HG02852 (cell line): Measurements from ENCODE around the gene TENM3.

Experiments
- ATAC-seq: cut with Tn5 transposase; IDR thresholded peaks from one replicate; pipeline ENCODE4 v1.9.1; 2021; ENCODE audit warnings: mild to moderate bottlenecking, moderate library complexity; ENCODE audit not compliant: unreplicated experiment

TENM3 gene

DNA sequence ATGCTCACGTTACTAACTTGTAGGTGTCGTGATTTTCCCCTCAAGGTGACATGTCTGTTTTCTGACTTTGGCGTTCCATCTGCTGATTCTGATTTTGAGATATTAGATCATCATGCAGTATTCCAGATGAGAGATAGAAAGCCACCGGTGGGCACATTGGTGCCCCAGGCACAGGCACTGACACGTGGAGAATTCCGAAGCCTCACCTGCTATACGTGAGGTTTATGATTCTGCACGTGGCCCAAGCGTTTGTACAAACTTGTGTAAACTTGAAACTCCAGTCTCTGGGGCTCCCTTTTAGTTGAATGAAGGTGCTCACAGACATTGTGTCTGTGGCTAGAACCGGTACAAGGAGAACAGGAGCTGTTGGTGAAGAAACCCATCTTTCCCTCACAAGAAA is 81.1 kb downstream of the TENM3 start:
- no peak for ATAC-seq

DNA sequence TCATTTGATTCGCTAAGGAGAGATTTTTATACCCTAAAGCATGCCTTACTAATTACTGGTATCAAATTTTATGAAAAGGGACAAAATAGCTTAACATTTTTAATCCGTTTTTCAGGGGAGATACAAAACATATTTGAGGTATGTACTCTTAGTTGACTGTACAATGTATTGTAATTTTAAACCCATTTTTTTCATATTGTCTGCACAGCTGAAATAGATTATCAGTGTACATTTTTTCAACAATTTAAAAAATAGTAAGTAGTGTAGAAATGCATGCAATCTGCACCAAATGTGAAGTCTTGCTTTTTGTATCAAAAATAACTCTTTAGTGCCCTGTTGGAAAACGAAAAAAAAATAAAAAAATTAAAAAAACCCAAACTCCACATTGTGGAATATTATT is 82.2 kb downstream of the TENM3 start:
- no peak for ATAC-seq

- ATAC-seq, result no peak
Observed at GRCh38 chr4:182325848-182326255, 82.7 kb downstream of the TENM3 start.

DNA sequence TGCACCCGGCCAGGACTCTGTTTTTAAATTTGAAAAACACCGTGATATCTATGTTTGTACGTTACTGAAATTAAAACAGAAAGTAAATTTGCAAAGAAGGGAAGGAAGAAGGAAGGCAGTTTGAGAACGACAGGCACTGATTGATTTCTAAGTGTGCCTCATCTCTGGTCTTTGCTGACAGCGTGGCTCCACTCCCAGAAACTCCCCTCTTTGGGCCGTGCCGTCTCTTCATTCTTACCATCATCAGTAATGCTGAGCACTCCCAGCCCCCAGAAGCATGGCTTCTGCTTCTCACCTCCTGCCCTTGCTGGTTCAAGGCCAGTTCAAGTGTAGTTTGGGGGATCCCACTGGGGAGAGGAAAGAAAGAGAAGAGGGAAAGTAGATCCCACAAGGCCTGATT is 85.3 kb downstream of the TENM3 start:
- no peak for ATAC-seq

DNA sequence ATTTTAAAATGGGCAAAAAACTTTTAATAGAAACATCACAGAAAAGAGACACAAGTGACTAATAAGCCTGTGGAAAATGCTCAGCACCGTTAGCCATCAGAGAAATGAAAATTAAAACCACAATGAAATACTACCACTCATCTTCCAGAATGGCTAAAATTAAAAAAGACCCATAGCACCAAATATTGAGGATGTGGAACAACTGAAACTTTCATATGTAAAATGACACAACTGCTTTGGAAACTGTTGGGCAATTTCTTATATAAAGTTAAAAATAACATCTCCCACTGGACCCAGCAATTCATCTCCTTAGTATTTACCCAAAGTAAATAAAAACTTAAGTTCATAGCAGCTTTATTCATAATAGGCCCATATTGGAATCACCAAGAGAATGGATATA is 94.2 kb downstream of the TENM3 start:
- ATAC-seq, result no peak

DNA sequence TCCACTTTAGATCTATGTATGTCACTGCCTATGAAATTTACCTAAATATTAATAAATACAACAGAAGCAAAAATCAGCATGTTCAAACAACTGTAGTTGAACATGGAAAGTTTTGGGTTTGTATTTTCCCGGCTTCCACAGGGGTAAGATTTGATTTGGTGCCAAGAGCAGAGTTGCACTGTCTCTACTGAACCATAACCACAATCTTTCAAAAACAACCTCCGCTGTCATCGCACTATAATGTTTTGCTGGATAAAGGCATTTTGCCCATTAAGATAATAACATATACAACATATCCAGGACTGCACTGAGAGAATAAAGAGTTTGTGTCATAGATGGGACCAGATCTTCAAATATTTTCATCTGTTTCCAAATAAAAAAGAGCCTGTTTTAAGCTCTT is 94.9 kb downstream of the TENM3 start:
- no peak for ATAC-seq

DNA sequence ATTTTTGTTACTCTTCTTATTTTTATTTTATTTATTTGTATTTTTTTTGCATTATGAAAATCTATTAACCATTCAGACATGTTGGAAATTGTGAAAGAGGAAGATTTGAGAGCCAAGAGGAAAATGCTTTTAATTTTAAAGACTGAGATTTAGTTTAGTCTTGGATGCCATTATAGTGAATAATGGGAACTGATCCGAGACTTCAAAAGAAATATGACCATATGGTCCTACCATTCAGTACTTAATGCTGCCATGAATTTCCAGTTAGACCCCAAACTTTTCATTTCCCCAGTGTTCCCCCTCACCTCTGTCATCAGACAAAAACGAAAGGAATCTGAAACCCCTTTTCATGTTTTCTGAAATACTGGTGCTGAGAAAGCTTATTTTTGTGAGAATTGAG is 95.5 kb downstream of the TENM3 start:
- no peak for ATAC-seq

GRCh38 chr4:182339221-182339641 is 96.0 kb downstream of the TENM3 start:
- no peak for ATAC-seq

DNA sequence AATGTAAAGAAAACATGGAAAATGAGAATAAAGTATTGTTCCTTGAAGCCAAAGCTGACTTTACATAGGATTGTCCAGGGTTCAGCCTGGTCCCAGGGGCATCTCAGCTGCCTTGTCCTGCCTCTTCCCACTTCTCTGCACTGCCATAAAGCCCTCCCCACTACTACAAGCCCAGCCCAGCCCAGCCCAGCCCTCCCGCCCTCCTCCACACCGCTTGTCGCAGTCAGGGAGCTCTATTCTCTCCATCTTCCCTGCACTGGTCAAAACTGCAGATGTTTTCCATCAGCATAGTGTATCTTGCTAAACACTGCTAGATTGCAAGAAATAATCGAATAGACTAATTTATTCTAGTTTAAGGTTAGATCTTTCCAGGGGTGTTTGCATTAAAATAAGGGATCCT is 100.3 kb downstream of the TENM3 start:
- ATAC-seq, result no peak

DNA sequence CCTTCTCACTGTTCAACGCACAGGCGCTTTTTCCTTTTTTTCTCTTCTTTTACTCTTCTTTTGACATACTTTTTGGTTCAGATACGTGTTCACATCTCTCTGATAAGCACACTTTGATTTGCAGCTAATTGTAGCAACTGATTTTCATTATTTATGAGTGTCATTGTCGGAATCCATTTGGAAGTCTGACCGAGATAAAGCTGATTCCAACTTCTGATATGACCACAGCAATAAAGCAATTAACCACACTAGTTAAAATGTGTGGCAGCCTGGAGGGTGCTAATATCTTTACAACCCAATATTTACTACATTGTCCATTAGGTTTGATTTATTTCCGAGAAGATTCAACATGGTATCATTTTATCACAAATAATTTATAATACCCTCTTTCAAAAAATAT is 101.8 kb downstream of the TENM3 start:
- ATAC-seq, result no peak

GRCh38 chr4:182346250-182346649 is 103.0 kb downstream of the TENM3 start:
- no peak for ATAC-seq

DNA sequence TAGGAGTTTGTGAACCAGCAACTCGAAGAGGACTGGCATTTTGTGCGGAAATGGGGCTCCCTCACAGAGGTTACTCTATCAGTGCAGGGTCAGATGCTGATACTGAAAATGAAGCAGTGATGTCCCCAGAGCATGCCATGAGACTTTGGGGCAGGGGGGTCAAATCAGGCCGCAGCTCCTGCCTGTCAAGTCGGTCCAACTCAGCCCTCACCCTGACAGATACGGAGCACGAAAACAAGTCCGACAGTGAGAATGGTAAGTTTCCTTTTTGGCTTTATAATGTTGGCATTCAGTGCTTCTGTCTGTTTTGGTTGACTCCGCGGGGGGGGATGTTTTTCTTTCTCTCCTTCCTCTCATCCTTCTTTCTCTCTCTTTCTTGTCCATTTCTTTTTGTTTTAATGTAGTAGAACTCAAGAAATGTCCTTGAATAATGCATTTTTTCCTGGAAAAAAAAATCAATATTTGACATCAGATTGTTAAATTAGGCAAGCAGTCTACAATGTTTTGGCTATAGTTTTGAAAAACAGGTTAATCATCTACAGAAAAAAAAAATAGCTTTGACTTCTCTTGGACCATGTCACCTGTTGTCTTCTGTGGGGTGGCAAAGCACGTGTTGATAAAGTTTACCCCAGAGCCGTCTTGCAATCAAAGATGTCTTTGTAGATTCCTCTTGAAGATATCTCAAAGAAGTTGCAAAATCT is 103.6 kb downstream of the TENM3 start:
- no peak for ATAC-seq

- ATAC-seq, result no peak
Observed at GRCh38 chr4:182348779-182349326, 105.7 kb downstream of the TENM3 start.

DNA sequence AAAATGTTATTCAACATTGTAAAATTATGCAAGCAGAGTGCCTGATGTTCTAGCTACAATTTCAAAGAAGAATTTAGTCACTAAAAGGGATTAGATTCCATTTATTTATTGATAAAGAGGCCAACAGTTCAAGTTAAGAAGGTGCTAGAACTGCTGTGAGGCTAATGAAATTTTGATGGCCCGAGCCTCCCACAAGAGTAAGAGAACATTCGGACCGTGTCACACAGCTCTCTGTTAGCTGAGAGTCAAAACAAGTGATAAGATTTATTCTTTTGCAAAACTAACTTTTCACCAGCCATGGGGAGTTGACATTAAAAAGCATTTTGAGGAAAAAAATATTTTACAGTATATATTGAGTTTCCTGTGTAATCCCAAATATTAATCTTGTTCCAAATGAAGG is 106.8 kb downstream of the TENM3 start:
- ATAC-seq, result no peak

DNA sequence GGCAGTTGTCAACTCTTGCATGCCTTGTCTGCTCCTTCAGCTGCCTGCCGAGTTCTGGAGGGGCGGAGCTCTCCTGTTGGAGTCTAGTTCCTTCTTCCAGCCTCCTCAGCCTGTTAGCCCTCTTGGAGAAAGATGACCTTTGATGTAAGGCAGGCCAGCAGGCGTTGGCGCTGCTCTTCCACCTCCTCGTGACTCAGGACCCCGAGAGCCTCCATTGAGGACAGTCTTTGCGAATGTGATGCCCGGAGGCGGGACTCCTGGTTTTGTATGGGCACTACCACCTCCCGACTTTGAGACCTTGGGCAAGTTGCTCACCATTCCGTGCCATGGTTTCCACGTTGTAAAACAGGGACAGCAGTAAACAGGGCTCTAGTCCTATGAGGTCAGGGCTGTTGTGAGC is 108.3 kb downstream of the TENM3 start:
- no peak for ATAC-seq

DNA sequence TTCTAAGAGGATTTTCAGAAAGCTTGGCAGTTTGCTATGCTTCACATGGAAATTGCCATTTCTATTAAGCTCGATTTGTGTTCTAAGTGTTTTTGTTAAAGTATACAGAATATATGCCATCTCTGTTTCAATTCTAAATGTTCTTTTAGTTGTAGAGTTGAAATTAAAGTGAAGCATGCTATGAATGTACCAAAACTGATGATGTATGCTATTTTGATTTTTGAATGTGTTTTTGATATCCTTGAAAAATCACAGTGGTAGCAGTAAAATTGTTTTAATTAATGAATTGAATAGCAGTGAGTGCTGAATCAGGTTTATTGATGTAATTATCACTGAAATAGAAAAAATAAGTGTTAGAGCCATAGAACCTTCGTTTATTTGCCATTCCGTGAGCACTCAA is 110.9 kb downstream of the TENM3 start:
- ATAC-seq, result no peak

DNA sequence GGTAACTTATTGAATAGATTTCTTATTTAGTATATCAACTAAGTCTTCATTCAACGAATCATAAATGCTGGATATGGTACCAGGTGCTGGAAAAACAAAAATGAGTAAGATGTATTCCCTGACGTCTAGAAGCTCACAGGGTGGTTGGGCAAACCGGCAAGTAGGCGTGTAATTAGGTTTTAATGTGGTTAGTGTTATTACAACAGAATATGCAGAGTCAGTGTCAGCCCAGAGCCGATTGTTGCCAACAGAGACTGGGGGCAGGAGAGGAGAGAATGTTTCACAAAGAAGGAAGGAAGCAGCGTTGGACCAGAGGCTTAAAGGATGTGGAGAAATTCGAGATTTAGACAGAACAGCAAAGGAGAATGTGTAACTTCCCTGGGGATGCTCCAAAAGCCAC is 111.7 kb downstream of the TENM3 start:
- no peak for ATAC-seq

GRCh38 chr4:182367153-182367552 is 124.0 kb downstream of the TENM3 start:
- no peak for ATAC-seq

- no peak for ATAC-seq
Observed at GRCh38 chr4:182369211-182369610, 126.0 kb downstream of the TENM3 start.

GRCh38 chr4:182370491-182370890 is 127.3 kb downstream of the TENM3 start:
- ATAC-seq, result no peak

GRCh38 chr4:182380771-182381181 is 137.6 kb downstream of the TENM3 start:
- no peak for ATAC-seq

- no peak for ATAC-seq
Observed at GRCh38 chr4:182382941-182383340, 139.7 kb downstream of the TENM3 start.

- ATAC-seq, result no peak
Observed at GRCh38 chr4:182384631-182385091, 141.5 kb downstream of the TENM3 start.
